Glutamatergic neuron (in vitro differentiated cells): ENCODE measurements around the gene SPIB. TPM values are rescaled to one million over a fixed set of nuclear protein-coding genes. Genes with fewer than 3 reads are reported as not detected.

Experiments used
- DNase-seq: peaks from one replicate; pipeline ENCODE4 v3.0.0; 2022
- H3K27ac Mint-ChIP-seq: one replicate; pipeline ENCODE4 v1.8.0; 2020; ENCODE audit warnings: mild to moderate bottlenecking, mixed read lengths, inconsistent platforms; ENCODE audit not compliant: unreplicated experiment
- H3K27me3 Mint-ChIP-seq: one replicate; pipeline ENCODE4 v1.8.0; 2020; ENCODE audit warnings: mild to moderate bottlenecking, moderate library complexity, mixed read lengths, inconsistent platforms; ENCODE audit not compliant: unreplicated experiment
- H3K36me3 Mint-ChIP-seq: one replicate; pipeline ENCODE4 v1.8.0; 2020; ENCODE audit warnings: mild to moderate bottlenecking, mixed read lengths, inconsistent platforms; ENCODE audit not compliant: unreplicated experiment
- H3K4me1 Mint-ChIP-seq: one replicate; pipeline ENCODE4 v1.8.0; 2020; ENCODE audit warnings: mild to moderate bottlenecking, low read depth, mixed read lengths, inconsistent platforms; ENCODE audit not compliant: unreplicated experiment
- H3K4me3 Mint-ChIP-seq: one replicate; pipeline ENCODE4 v1.8.0; 2020; ENCODE audit warnings: mild to moderate bottlenecking, mixed read lengths, inconsistent platforms; ENCODE audit not compliant: unreplicated experiment
- H3K9me3 Mint-ChIP-seq: one replicate; pipeline ENCODE4 v1.8.0; 2020; ENCODE audit warnings: mild to moderate bottlenecking, moderate library complexity, mixed read lengths, inconsistent platforms; ENCODE audit not compliant: unreplicated experiment
- CTCF ChIP-seq: fragments of 200-600 bp; sonication (generic); IDR thresholded peaks from one replicate; pipeline ENCODE4 v1.5.0; 2021; ENCODE audit not compliant: partially characterized antibody, unreplicated experiment
- total RNA-seq: library from RNA; stranded (reverse); fragmentation: NEBNext Ultra II Directional; extraction: Animal tissue kit (Norgen Biotek cat#: 25700); gene quantifications from one replicate; pipeline ENCODE4 v1.2.1, GENCODE V29; 2021; ENCODE audit not compliant: unreplicated experiment

Gene SPIB
- total RNA-seq, 1 donor from 2014 or later = 2.7 TPM

- no peak overlapping the region for H3K4me3 Mint-ChIP-seq
- H3K27me3 Mint-ChIP-seq = peaks cover 5% of the 10 kb centered on the region
- no peaks in the 10 kb centered on the region for H3K4me1 Mint-ChIP-seq
- H3K27ac Mint-ChIP-seq = no peak overlapping the region
- TF ChIP-seq CTCF = no peak
- H3K36me3 Mint-ChIP-seq = peaks cover 4% of the 10 kb centered on the region
- peaks cover 2% of the 10 kb centered on the region for H3K9me3 Mint-ChIP-seq
- no peak for DNase-seq
Measured at GRCh38 chr19:50402544-50403301, 16.0 kb upstream of the SPIB start.

GRCh38 chr19:50406156-50406820 lies 12.4 kb upstream of the SPIB start:
- H3K9me3 Mint-ChIP-seq = peaks cover 3% of the 10 kb centered on the region
- no peak overlapping the region for H3K27ac Mint-ChIP-seq
- no peak for DNase-seq
- H3K27me3 Mint-ChIP-seq = peaks cover 2% of the 10 kb centered on the region
- no peak for TF ChIP-seq CTCF
- peaks cover 1% of the 10 kb centered on the region for H3K4me1 Mint-ChIP-seq
- no peak overlapping the region for H3K4me3 Mint-ChIP-seq
- H3K36me3 Mint-ChIP-seq = no peaks in the 10 kb centered on the region

- no peaks in the 10 kb centered on the region for H3K36me3 Mint-ChIP-seq
- TF ChIP-seq CTCF = no peak
- DNase-seq = no peak
- H3K4me1 Mint-ChIP-seq = peaks cover 3% of the 10 kb centered on the region
- peaks cover 2% of the 10 kb centered on the region for H3K27me3 Mint-ChIP-seq
- H3K4me3 Mint-ChIP-seq = no peak overlapping the region
- no peak overlapping the region for H3K27ac Mint-ChIP-seq
- peaks cover 4% of the 10 kb centered on the region for H3K9me3 Mint-ChIP-seq
Measured at GRCh38 chr19:50406829-50407228, 11.9 kb upstream of the SPIB start.

GRCh38 chr19:50409347-50409746 lies 9.4 kb upstream of the SPIB start:
- no peak for TF ChIP-seq CTCF
- H3K4me1 Mint-ChIP-seq = peaks cover 3% of the 10 kb centered on the region
- no peak overlapping the region for H3K27ac Mint-ChIP-seq
- peaks cover 6% of the 10 kb centered on the region for H3K27me3 Mint-ChIP-seq
- no peaks in the 10 kb centered on the region for H3K36me3 Mint-ChIP-seq
- H3K4me3 Mint-ChIP-seq = no peak overlapping the region
- H3K9me3 Mint-ChIP-seq = peaks cover 9% of the 10 kb centered on the region
- DNase-seq = no peak

GRCh38 chr19:50410109-50410508 lies 8.6 kb upstream of the SPIB start:
- H3K27ac Mint-ChIP-seq = no peak overlapping the region

More at GRCh38 chr19:50410109-50410508, 8.6 kb upstream of the SPIB start:
- no peak for DNase-seq
- Mint-ChIP-seq H3K4me1 (peaks cover 5% of the 10 kb centered on the region), H3K36me3 (no peaks in the 10 kb centered on the region), H3K27me3 (peaks cover 6% of the 10 kb centered on the region), H3K4me3 (no peak overlapping the region), H3K9me3 (peaks cover 9% of the 10 kb centered on the region)
- no peak for TF ChIP-seq CTCF
